Spleen (tissue), 11 donors: ENCODE data around the gene KRTAP5-3. TPM values are rescaled to one million over a fixed set of nuclear protein-coding genes. Genes with fewer than 3 reads are reported as not detected.
"Not testable (repeated sequence)": the region's sequence is repeated elsewhere in the genome, so short reads cannot be mapped to it uniquely, and the experiment has no call there.

Experiments used
- DNase-seq: peaks from one replicate; pipeline ENCODE4 v3.0.0-alpha.2; 2020
- H3K27ac ChIP-seq, 8 donors: fragments of 200-600 bp; sonication (generic) in 7 of 8; 1 replicate in 4 of 8; 2 replicates in 4 of 8; pipeline versions ENCODE4 v1.5.0 to v1.8.0; 2016 to 2021; ENCODE audit warnings: inconsistent platforms in 4 of 8, mild to moderate bottlenecking in 4 of 8, moderate library complexity in 1 of 8
- H3K27me3 ChIP-seq, 7 donors: fragments of 200-600 bp; sonication (generic) in 6 of 7; replicated peaks in 1 of 7; 1 replicate in 4 of 7; 2 replicates in 3 of 7; pipeline versions ENCODE4 v1.5.0 to v1.8.0; 2016 to 2021; ENCODE audit warnings: inconsistent platforms in 3 of 7, mild to moderate bottlenecking in 1 of 7
- H3K36me3 ChIP-seq, 6 donors: fragments of 200-600 bp; sonication (generic) in 5 of 6; 1 replicate in 4 of 6; 2 replicates in 2 of 6; pipeline versions ENCODE4 v1.5.0 to v1.8.0; 2016 to 2021; ENCODE audit warnings: inconsistent platforms in 2 of 6
- H3K4me1 ChIP-seq, 6 donors: fragments of 200-600 bp; sonication (generic) in 5 of 6; 1 replicate in 3 of 6; 2 replicates in 3 of 6; pipeline versions ENCODE4 v1.5.0 to v1.8.0; 2016 to 2021; ENCODE audit warnings: inconsistent platforms in 3 of 6
- H3K4me3 ChIP-seq, 8 donors: fragments of 200-600 bp; sonication (generic) in 7 of 8; 1 replicate in 4 of 8; 2 replicates in 4 of 8; pipeline versions ENCODE4 v1.5.0 to v1.8.0; 2016 to 2021; ENCODE audit warnings: inconsistent platforms in 4 of 8, mild to moderate bottlenecking in 4 of 8, moderate library complexity in 2 of 8
- H3K9me3 ChIP-seq, 8 donors: fragments of 200-600 bp; sonication (generic) in 7 of 8; 1 replicate in 4 of 8; 2 replicates in 4 of 8; pipeline versions ENCODE4 v1.5.0 to v1.8.0; 2016 to 2021; ENCODE audit warnings: inconsistent platforms in 4 of 8
- CTCF ChIP-seq, 11 experiments: fragments of 200-600 bp in 7 of 11; fragments of 450-650 bp in 4 of 11; sonication (generic) in 4 of 11; IDR thresholded peaks in 8 of 11; conservative IDR thresholded peaks in 3 of 11; 1 replicate in 7 of 11; 2 replicates in 4 of 11; pipeline versions ENCODE4 v1.4.0 to v1.8.0; 2016 to 2021; ENCODE audit warnings: antibody characterized with exemption in 11 of 11, inconsistent platforms in 4 of 11, mild to moderate bottlenecking in 1 of 11
- POLR2A ChIP-seq, 3 donors: fragments of 450-650 bp; IDR thresholded peaks; one replicate each; pipeline ENCODE4 v1.5.1; 2017; ENCODE audit warnings: antibody characterized with exemption in 3 of 3, mild to moderate bottlenecking in 1 of 3
- POLR2AphosphoS5 ChIP-seq, 3 donors: sonication (generic); formaldehyde crosslinking; IDR thresholded peaks; one replicate each; pipeline ENCODE4 v1.5.1; 2017; ENCODE audit warnings: antibody characterized with exemption in 3 of 3
- WGBS, 5 donors: extraction: QIAGEN DNeasy Blood & Tissue Kit in 3 of 5; methylation state at CpG; one replicate each; pipeline versions ENCODE4 v1.1.5 to v1.1.7; 2013 to 2018; 5-methylcytosine and 5-hydroxymethylcytosine counted together
- intact Hi-C: fragments of 100-400 bp; cut with DNase I; formaldehyde crosslinking; loops from one replicate; pipeline ENCODE4 v1.15.0; 2023; ENCODE audit warnings: low total_unique reads
- polyA plus RNA-seq, 3 donors: library from polyadenylated mRNA; stranded (reverse); fragments of 200-250 nt; gene quantifications; one replicate each; pipeline ENCODE4 v1.2.1, GENCODE V29; 2013
- total RNA-seq, 7 donors: library from RNA; depleted of rRNA in 3 of 7; stranded (reverse); fragments of >200 nt in 3 of 7; fragmentation: NEBNext Ultra II Directional in 4 of 7; extraction: Animal tissue kit (Norgen Biotek cat#: 25700) in 4 of 7; gene quantifications; one replicate each; pipeline versions ENCODE4 v1.1.0 to v1.2.1, GENCODE V29; 2016 to 2021
- donor health status: healthy with polysubstance abuse.
- donor health status: DM: no; HTN: no; CAD: no; lungs with moderate emphysema.
- donor health status: DM: no; HTN: no; CAD: no.
- donor health status: Bipolar disorder and iron deficiency.
- donor health status: healthy.
- donor health status: DM: no; HTN: no; CAD: no.
- donor health status: DM: yes; HTN: yes; CAD: no.

The KRTAP5-3 gene
- total and polyA plus RNA-seq, 10 donors = not detected

- H3K4me3 ChIP-seq, intact Hi-C loops, H3K36me3 ChIP-seq, H3K9me3 ChIP-seq: not testable (repeated sequence)
- peak; percentile 55 for DNase-seq
- peaks cover 0 to 84% (median 0%) of the 10 kb centered on the region in 7 donors for H3K27me3 ChIP-seq
- peak overlapping the region in 3 of 8 donors; percentile 37 to 63 (median 44) for H3K27ac ChIP-seq
- WGBS, 5 donors = 58 to 72% (median 65%) methylated on average over 15 to 19 of the region's 19 CpGs
- TF ChIP-seq POLR2AphosphoS5 (IDR thresholded peaks at IDR 0.05) = peak in 2 of 3 donors; percentile 15 to 16
- peaks cover 0 to 19% (median 6%) of the 10 kb centered on the region in 6 donors for H3K4me1 ChIP-seq
Measured at GRCh38 chr11:1596576-1597121, 11.6 kb downstream of the KRTAP5-3 start.

- DNase-seq, intact Hi-C loops, H3K36me3 ChIP-seq, H3K9me3 ChIP-seq, H3K4me3 ChIP-seq: not testable (repeated sequence)
- WGBS, 5 donors = 43 to 59% (median 53%) methylated on average over 11 of the region's 11 CpGs
- peak overlapping the region in 3 of 8 donors; percentile 37 to 63 (median 44) for H3K27ac ChIP-seq
- H3K4me1 ChIP-seq = peaks cover 0 to 19% (median 6%) of the 10 kb centered on the region in 6 donors
- H3K27me3 ChIP-seq = peaks cover 0 to 84% (median 0%) of the 10 kb centered on the region in 7 donors
Measured at GRCh38 chr11:1595994-1596575, 12.2 kb downstream of the KRTAP5-3 start.

- H3K36me3 ChIP-seq = no peaks in the 10 kb centered on the region
- peak; percentile 5 for DNase-seq
- peaks cover 0 to 71% (median 4%) of the 10 kb centered on the region in 7 donors for H3K27me3 ChIP-seq
- H3K4me1 ChIP-seq = peaks cover 3 to 37% (median 14%) of the 10 kb centered on the region in 6 donors
- intact Hi-C loops = no loop called here
- TF ChIP-seq CTCF (IDR thresholded peaks at IDR 0.05 in 8 of 11, conservative IDR thresholded peaks at IDR 0.05 in 3 of 11) (no peak), POLR2AphosphoS5 (IDR thresholded peaks at IDR 0.05) (no peak), POLR2A (IDR thresholded peaks at IDR 0.05) (no peak)
- no peak overlapping the region for H3K27ac ChIP-seq
- WGBS, 5 donors = 80 to 86% (median 83%) methylated on average over 9 of the region's 9 CpGs
- peaks cover 0 to 6% (median 0%) of the 10 kb centered on the region in 8 donors for H3K9me3 ChIP-seq
- no peak overlapping the region for H3K4me3 ChIP-seq
Measured at GRCh38 chr11:1592628-1593027, 15.6 kb downstream of the KRTAP5-3 start.

GRCh38 chr11:1589996-1590395, 18.3 kb downstream of the KRTAP5-3 start:
- TF ChIP-seq POLR2AphosphoS5 (IDR thresholded peaks at IDR 0.05) = no peak
- no peak for TF ChIP-seq POLR2A (IDR thresholded peaks at IDR 0.05)
- no peak for TF ChIP-seq CTCF (IDR thresholded peaks at IDR 0.05 in 8 of 11, conservative IDR thresholded peaks at IDR 0.05 in 3 of 11)
- Histone ChIP-seq H3K27ac (peak overlapping the region in 3 of 8 donors; percentile 56 to 76 (median 75)), H3K4me3 (no peak overlapping the region), H3K27me3 (peaks cover 0 to 69% (median 0%) of the 10 kb centered on the region in 7 donors), H3K4me1 (peaks cover 3 to 22% (median 9%) of the 10 kb centered on the region in 6 donors), H3K9me3 (peaks cover 0 to 6% (median 0%) of the 10 kb centered on the region in 8 donors), H3K36me3 (no peaks in the 10 kb centered on the region)
- 84 to 93% (median 90%) methylated on average over 6 of the region's 6 CpGs for WGBS, 5 donors
- DNase-seq = peak; percentile 34
- intact Hi-C loops = no loop called here

GRCh38 chr11:1589191-1589963, 18.9 kb downstream of the KRTAP5-3 start:
- DNase-seq = peak; percentile 65
- H3K9me3 ChIP-seq, H3K36me3 ChIP-seq, H3K4me3 ChIP-seq, intact Hi-C loops: not testable (repeated sequence)
- H3K27ac ChIP-seq = peak overlapping the region in 6 of 8 donors; percentile 42 to 76 (median 56)
- peak in 1 of 3 donors; percentile 72 for TF ChIP-seq POLR2AphosphoS5 (IDR thresholded peaks at IDR 0.05)
- peaks cover 0 to 70% (median 0%) of the 10 kb centered on the region in 7 donors for H3K27me3 ChIP-seq
- peaks cover 3 to 22% (median 9%) of the 10 kb centered on the region in 6 donors for H3K4me1 ChIP-seq
- 14 to 18% (median 16%) methylated on average over 8 of the region's 10 CpGs for WGBS, 5 donors
